Measurements from ENCODE around the gene TPRG1L.
"Not testable (repeated sequence)": the region's sequence is repeated elsewhere in the genome, so short reads cannot be mapped to it uniquely, and the experiment has no call there.

The TPRG1L gene

GRCh38 chr1:3624200-3625136, at the start of gene TPRG1L:
TSS of gene TPRG1L (plus strand) at chr1:3625015. CDS start at chr1:3625073, 58 bp downstream.
- DNase-seq (ENCODE audit: low read depth in 2 of 2): peak; percentile 96 to 97

- DNase-seq (ENCODE audit: low read depth in 2 of 2): not testable (repeated sequence)
Measured at GRCh38 chr1:3575515-3575914, 49.3 kb upstream of the TPRG1L start.

- DNase-seq (ENCODE audit: low read depth in 2 of 2): no peak
Measured at GRCh38 chr1:3575993-3576392, 48.8 kb upstream of the TPRG1L start.

- DNase-seq (ENCODE audit: low read depth in 2 of 2): no peak
Measured at GRCh38 chr1:3577300-3577699, 47.5 kb upstream of the TPRG1L start.

GRCh38 chr1:3577711-3578432, 46.9 kb upstream of the TPRG1L start:
- DNase-seq (ENCODE audit: low read depth in 2 of 2): no peak

DNA sequence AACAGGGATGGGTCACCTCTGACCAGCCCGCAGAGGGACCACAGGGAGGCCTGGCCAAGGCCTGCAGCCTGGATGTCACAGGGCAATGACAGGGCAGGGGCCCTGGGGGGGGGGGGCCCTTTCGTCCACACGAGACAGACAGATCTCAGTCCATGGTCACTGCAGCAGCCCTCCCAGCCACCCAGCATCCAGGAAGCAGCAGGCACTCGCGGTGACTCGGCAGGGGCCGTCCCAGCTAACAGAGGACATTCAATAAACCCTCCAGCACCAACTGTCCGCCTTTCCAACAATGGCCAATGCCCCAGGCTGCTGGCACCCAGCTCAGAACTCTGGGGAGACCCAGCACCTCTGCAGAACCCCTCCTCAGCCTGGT, 46.4 kb upstream of the TPRG1L start:
- DNase-seq (ENCODE audit: low read depth in 2 of 2): no peak

DNA sequence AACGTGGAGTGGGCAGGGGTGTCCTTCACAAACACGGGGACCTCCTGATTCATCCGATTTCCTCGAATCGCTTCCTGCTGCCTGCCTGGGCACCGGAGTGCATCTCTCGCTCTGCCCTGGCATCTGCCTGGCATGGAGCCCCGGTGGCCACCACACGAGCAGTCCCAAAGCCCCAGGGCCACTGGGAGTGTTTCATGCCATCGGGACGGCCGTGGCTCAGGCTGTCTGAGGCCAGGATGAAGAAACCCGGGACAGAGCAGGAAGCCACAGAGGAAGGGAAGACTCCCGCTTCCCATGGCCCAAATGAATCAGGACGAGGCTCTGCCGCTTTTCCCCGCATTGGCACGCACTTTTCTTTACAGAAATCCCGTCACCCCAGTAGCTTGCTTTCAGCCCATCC, 45.9 kb upstream of the TPRG1L start:
- DNase-seq (ENCODE audit: low read depth in 2 of 2): no peak

- no peak for DNase-seq (ENCODE audit: low read depth in 2 of 2)
Measured at GRCh38 chr1:3579626-3580025, 45.2 kb upstream of the TPRG1L start.

- no peak for DNase-seq (ENCODE audit: low read depth in 2 of 2)
Measured at GRCh38 chr1:3580231-3580630, 44.6 kb upstream of the TPRG1L start.

DNA sequence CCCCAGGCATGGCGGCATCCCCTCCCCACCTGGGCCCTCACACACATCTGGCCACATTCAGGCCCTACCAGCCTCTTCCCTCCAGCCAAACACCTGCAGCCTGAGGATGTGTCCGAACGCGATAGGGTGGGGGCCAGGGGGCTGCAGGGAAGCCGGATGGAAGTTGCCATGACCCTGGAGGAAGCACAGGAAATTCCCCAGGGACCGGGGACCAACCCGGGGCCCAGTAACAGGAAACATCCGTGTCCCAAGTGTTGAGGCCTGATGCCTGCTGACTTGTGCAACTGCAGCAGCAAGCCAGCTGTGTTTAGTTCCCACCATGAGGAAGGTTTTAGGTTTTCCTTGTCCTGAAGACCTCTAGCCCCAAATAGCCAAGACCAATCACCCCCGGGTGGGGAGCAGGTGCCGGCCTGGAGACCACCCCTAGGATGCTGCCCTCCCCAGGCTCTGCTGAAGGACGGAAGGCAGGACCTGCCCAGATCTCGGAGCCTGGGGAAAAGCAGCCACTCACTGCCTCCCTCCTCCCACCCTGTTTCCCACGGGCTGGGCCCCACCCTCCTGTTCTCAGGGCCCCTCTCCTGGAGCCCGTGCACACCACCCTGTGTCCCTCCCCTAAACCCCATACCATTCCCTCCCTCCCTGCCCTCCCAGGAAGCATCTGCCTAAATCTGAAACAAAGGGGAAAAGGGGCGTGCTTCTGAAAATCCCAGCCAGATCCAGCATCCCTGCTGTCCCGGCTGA, 43.3 kb upstream of the TPRG1L start:
- DNase-seq (ENCODE audit: low read depth in 2 of 2): no peak

DNA sequence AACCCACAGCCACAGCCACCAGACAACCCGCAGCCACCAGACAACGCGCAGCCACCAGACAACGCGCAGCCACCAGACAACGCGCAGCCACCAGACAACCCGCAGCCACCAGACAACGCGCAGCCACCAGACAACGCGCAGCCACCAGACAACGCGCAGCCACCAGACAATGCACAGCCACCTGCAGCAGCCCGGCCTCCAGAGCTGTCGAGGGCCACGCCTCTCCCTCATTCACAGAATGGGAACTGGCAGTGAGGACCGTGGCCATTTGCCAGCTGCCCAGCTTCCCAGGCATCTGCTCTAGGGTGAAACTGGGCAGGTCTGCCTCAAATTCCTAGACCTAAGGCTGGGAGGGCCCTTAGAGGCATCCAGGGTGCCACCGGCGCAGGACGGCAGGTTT, 41.1 kb upstream of the TPRG1L start:
- DNase-seq (ENCODE audit: low read depth in 2 of 2): not testable (repeated sequence)

GRCh38 chr1:3584915-3585314, 39.9 kb upstream of the TPRG1L start:
- DNase-seq (ENCODE audit: low read depth in 2 of 2): no peak

- DNase-seq (ENCODE audit: low read depth in 2 of 2): not testable (repeated sequence)
Measured at GRCh38 chr1:3585353-3585868, 39.4 kb upstream of the TPRG1L start.

DNA sequence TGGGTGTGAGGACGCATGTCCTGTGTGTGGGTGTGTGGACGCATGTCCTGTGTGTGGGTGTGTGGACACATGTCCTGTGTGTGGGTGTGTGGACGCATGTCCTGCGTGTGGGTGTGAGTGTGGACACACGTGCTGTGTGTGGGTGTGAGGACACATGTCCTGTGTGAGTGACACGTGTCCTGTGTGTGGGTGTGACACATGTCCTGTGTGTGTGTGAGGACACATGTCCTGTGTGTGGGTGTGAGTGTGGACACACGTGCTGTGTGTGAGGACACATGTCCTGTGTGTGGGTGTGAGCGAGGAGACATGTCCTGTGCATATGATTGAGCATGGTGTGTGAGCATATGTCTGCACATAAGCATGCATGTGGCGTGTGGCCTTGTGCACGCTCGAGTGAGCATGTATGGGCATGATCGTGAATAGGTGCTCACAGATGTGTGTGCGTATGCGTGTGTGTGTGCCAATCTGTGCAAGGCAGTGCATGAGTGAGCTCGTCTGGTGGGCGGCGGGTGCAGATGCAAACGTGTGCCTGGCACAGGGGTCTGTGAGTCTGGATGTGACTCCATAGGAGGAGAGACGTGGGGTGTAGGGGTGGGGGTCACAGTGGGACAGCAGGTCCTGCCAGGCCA, 38.8 kb upstream of the TPRG1L start:
- DNase-seq (ENCODE audit: low read depth in 2 of 2): no peak

- DNase-seq (ENCODE audit: low read depth in 2 of 2): no peak
Measured at GRCh38 chr1:3586986-3587759, 37.6 kb upstream of the TPRG1L start.

DNA sequence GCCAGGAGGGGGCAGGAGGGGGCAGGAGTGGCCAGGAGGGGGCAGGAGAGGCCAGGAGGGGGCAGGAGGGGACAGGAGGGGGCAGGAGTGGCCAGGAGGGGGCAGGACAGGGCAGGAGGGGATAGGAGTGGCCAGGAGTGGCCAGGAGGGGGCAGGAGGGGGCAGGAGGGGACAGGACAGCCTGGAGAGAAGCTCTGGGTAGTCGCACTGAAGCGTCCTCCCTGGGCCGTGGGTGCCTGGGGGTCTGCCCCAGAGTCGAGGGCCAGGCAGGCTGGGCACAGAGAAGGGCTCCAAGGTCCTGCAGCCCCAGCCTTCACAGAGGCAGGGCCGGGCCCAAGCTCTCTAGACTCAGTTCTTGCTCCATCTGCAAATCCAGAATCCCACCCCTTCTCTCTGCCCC, 36.4 kb upstream of the TPRG1L start:
- DNase-seq (ENCODE audit: low read depth in 2 of 2): no peak

GRCh38 chr1:3590139-3590763, 34.6 kb upstream of the TPRG1L start:
- DNase-seq (ENCODE audit: low read depth in 2 of 2): no peak

DNA sequence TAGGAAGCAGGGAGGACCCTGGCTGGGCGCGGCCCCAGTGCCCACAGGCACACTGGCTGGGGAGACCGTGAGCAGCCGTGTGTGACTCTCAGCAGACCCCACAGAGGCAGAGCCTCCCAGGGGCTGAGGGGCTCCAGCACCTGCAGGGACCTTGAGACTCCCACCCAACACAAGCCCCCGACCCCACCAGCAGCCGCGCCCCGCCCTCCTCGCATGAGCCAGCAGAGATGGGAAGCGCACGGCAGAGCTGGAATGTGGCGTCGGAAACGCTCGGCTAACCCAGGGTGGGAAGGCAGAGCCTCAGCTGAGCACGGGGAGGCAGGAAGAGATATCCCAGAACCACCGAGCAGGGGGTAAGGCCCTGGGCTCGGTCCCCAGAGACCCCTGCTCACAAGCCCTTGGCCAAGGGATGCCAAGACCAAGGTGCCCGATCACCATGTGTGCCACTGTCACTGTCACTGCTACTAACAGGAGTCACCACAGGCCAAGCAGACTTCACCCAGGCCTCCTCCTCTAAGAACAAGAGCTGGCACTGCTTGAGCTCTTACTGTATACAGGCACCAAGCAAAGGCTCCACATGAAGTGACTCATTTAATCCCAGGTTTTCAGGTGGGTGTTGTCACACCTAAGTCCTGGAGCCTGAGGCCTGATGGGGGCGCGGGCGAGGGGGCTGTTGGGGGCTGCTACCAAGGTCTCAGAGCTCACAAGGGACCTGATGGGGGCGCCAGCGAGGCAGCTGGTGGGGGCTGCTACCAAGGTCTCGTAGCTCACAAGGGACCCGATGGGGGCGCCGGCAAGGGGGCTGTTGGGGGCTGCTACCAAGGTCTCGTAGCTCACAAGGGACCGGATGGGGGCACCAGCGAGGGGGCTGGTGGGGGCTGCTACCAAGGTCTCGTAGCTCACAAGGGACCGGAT, 33.6 kb upstream of the TPRG1L start:
- DNase-seq (ENCODE audit: low read depth in 2 of 2): no peak

DNA sequence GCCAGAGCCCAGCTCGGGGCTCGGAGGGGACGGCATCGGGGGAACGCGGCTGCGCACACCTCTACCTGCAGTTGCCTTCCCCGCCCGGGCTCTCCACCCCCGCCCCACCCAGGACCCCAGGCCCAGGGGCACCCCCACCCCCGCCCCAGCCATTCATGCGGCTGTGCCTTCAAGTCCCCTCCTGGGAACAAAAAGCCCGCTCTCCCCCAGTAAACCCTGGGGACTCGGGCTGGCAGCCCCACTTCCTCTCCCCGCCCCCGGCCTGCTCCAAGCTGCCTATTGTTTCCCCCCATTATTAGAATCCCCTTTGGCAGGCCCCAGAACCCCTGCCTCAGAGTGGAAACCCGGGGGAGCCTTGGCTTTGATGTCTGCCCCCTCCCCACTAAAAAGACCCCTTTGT, 31.5 kb upstream of the TPRG1L start:
- DNase-seq (ENCODE audit: low read depth in 2 of 2): no peak

Data from stimulated activated CD8-positive, alpha-beta memory T cell treated with anti-CD3 and anti-CD28 coated beads, Interleukin-7, amount 100 ng/mL, for 1 hour (primary cell).